Progenitor cell of endocrine pancreas (in vitro differentiated cells): ENCODE measurements around the gene CD300LD. TPM values are rescaled to one million over a fixed set of nuclear protein-coding genes. Genes with fewer than 3 reads are reported as not detected.
"Not testable (repeated sequence)": the region's sequence is repeated elsewhere in the genome, so short reads cannot be mapped to it uniquely, and the experiment has no call there.

Experiments used
- DNase-seq: peaks from one replicate; pipeline ENCODE4 v3.0.0; 2021; ENCODE audit warnings: low spot score; ENCODE audit not compliant: unreplicated experiment
- H3K27ac Mint-ChIP-seq: 2 replicates; pipeline ENCODE4 v1.8.0; 2021; ENCODE audit warnings: mild to moderate bottlenecking, moderate library complexity, mixed read lengths
- H3K27me3 Mint-ChIP-seq: 2 replicates; pipeline ENCODE4 v1.8.0; 2021; ENCODE audit warnings: mixed read lengths
- H3K36me3 Mint-ChIP-seq: 2 replicates; pipeline ENCODE4 v1.8.0; 2022; ENCODE audit warnings: mixed read lengths; ENCODE audit not compliant: insufficient read depth
- H3K4me1 Mint-ChIP-seq: 2 replicates; pipeline ENCODE4 v1.8.0; 2021; ENCODE audit warnings: low read depth, mixed read lengths
- H3K4me3 Mint-ChIP-seq: 2 replicates; pipeline ENCODE4 v1.8.0; 2021; ENCODE audit warnings: low read depth, mild to moderate bottlenecking, moderate library complexity, mixed read lengths
- H3K9me3 Mint-ChIP-seq: 2 replicates; pipeline ENCODE4 v1.8.0; 2021; ENCODE audit warnings: low read depth, mixed read lengths
- CTCF ChIP-seq: fragments of 200-600 bp; sonication (generic); IDR thresholded peaks from one replicate; pipeline ENCODE4 v1.5.0; 2021; ENCODE audit warnings: antibody characterized with exemption, mild to moderate bottlenecking; ENCODE audit not compliant: unreplicated experiment
- total RNA-seq: library from RNA; stranded (reverse); gene quantifications from 2 replicates; pipeline ENCODE4 v1.2.1, GENCODE V29; 2021

The CD300LD gene
- total RNA-seq, 1 donor from 2014 or later = not detected

- no peaks in the 10 kb centered on the region for H3K36me3 Mint-ChIP-seq
- no peaks in the 10 kb centered on the region for H3K4me1 Mint-ChIP-seq
- no peak overlapping the region for H3K27ac Mint-ChIP-seq
- H3K27me3 Mint-ChIP-seq = peaks cover 47% of the 10 kb centered on the region
- no peak overlapping the region for H3K4me3 Mint-ChIP-seq
- no peak for DNase-seq
- peaks cover 9% of the 10 kb centered on the region for H3K9me3 Mint-ChIP-seq
- TF ChIP-seq CTCF = no peak
These were observed 28.7 kb downstream of the CD300LD start for GRCh38 chr17:74563358-74563757.

GRCh38 chr17:74561586-74561985, 30.5 kb downstream of the CD300LD start:
- Mint-ChIP-seq H3K36me3 (no peaks in the 10 kb centered on the region), H3K27me3 (peaks cover 40% of the 10 kb centered on the region), H3K4me1 (no peaks in the 10 kb centered on the region), H3K4me3 (no peak overlapping the region), H3K27ac (no peak overlapping the region), H3K9me3 (peaks cover 10% of the 10 kb centered on the region)
- no peak for DNase-seq
- no peak for TF ChIP-seq CTCF

GRCh38 chr17:74558882-74559519, 33.1 kb downstream of the CD300LD start:
- TF ChIP-seq CTCF = no peak
- no peak overlapping the region for H3K4me3 Mint-ChIP-seq
- H3K27ac Mint-ChIP-seq = no peak overlapping the region
- peaks cover under 1% of the 10 kb centered on the region for H3K4me1 Mint-ChIP-seq
- H3K27me3 Mint-ChIP-seq = peaks cover 33% of the 10 kb centered on the region
- no peak for DNase-seq
- peaks cover 10% of the 10 kb centered on the region for H3K9me3 Mint-ChIP-seq
- no peaks in the 10 kb centered on the region for H3K36me3 Mint-ChIP-seq

DNA sequence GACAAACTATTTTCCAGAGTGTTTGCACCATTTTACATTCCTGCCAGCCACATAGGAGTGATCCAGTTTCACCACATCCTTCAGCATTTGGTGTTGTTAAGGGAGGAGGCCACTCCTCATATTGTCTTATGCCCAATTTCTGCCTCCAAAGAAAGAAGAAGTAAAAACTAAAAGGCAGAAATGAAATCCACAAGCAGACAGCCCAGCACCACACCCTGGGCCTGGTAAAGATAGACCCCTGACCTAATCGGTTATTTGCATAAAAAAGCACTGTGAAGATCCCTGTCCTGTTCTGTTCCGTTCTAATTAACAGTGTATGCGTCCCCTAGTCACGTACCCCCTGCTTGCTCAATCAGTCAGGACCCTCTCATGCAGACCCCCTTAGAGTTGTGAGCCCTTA, 33.7 kb downstream of the CD300LD start:
- not testable (repeated sequence) for H3K27ac Mint-ChIP-seq, H3K9me3 Mint-ChIP-seq, DNase-seq, H3K4me3 Mint-ChIP-seq, H3K4me1 Mint-ChIP-seq, H3K36me3 Mint-ChIP-seq
- H3K27me3 Mint-ChIP-seq = peaks cover 29% of the 10 kb centered on the region

GRCh38 chr17:74555427-74555940, 36.6 kb downstream of the CD300LD start:
- H3K36me3 Mint-ChIP-seq = no peaks in the 10 kb centered on the region
- no peak for DNase-seq
- TF ChIP-seq CTCF = no peak
- no peak overlapping the region for H3K27ac Mint-ChIP-seq
- peaks cover 10% of the 10 kb centered on the region for H3K9me3 Mint-ChIP-seq
- H3K4me3 Mint-ChIP-seq = no peak overlapping the region
- H3K27me3 Mint-ChIP-seq = peaks cover 17% of the 10 kb centered on the region
- peaks cover 8% of the 10 kb centered on the region for H3K4me1 Mint-ChIP-seq

GRCh38 chr17:74554909-74555308, 37.2 kb downstream of the CD300LD start:
- Mint-ChIP-seq H3K4me3 (no peak overlapping the region), H3K4me1 (peaks cover 8% of the 10 kb centered on the region), H3K27ac (no peak overlapping the region), H3K36me3 (no peaks in the 10 kb centered on the region), H3K27me3 (peaks cover 21% of the 10 kb centered on the region), H3K9me3 (peaks cover 10% of the 10 kb centered on the region)
- no peak for TF ChIP-seq CTCF
- DNase-seq = no peak
